ENCODE data around the gene PCDHA7.
"Not testable (repeated sequence)": the region's sequence is repeated elsewhere in the genome, so short reads cannot be mapped to it uniquely, and the experiment has no call there.

PCDHA7 gene

GRCh38 chr5:140862441-140863295, 28.6 kb downstream of the PCDHA7 start:
- DNase-seq: no peak

GRCh38 chr5:140868721-140869554, 34.9 kb downstream of the PCDHA7 start, which contains the start of gene PCDHA11:
Gene PCDHA11 (plus strand): TSS chr5:140868957. CDS start chr5:140869104, 147 bp downstream.
- DNase-seq: no peak

GRCh38 chr5:140869555-140869886, 35.5 kb downstream of the PCDHA7 start:
- DNase-seq: no peak

GRCh38 chr5:140870221-140871201, 36.4 kb downstream of the PCDHA7 start:
- no peak for DNase-seq

GRCh38 chr5:140875085-140876065, 41.3 kb downstream of the PCDHA7 start, which contains the start of gene PCDHA12:
Gene PCDHA12 (plus strand): TSS chr5:140875308. CDS start chr5:140875473, 165 bp downstream.
- DNase-seq: no peak

- DNase-seq: not testable (repeated sequence)
Observed at GRCh38 chr5:140876541-140877261, 42.6 kb downstream of the PCDHA7 start.

GRCh38 chr5:140877262-140877581, 43.2 kb downstream of the PCDHA7 start:
- DNase-seq: no peak

GRCh38 chr5:140881889-140882590, 48.0 kb downstream of the PCDHA7 start, which contains the start of gene PCDHA13:
Gene PCDHA13 (plus strand): TSS chr5:140882124. CDS start chr5:140882269, 145 bp downstream.
- DNase-seq: no peak

GRCh38 chr5:140882591-140882899, 48.5 kb downstream of the PCDHA7 start:
- DNase-seq: no peak

- no peak for DNase-seq
Observed at GRCh38 chr5:140883373-140883772, 49.3 kb downstream of the PCDHA7 start.

GRCh38 chr5:140883927-140884697, 50.0 kb downstream of the PCDHA7 start:
- no peak for DNase-seq
